Non-pigmented ciliary epithelial cell (primary cell): ENCODE data around the gene DRD5.
"Not testable (repeated sequence)": the region's sequence is repeated elsewhere in the genome, so short reads cannot be mapped to it uniquely, and the experiment has no call there.

Experiments
- DNase-seq: peaks from one replicate; pipeline ENCODE4 v3.0.0-alpha.2; 2010; ENCODE audit warnings: low read depth

Gene DRD5

DNA sequence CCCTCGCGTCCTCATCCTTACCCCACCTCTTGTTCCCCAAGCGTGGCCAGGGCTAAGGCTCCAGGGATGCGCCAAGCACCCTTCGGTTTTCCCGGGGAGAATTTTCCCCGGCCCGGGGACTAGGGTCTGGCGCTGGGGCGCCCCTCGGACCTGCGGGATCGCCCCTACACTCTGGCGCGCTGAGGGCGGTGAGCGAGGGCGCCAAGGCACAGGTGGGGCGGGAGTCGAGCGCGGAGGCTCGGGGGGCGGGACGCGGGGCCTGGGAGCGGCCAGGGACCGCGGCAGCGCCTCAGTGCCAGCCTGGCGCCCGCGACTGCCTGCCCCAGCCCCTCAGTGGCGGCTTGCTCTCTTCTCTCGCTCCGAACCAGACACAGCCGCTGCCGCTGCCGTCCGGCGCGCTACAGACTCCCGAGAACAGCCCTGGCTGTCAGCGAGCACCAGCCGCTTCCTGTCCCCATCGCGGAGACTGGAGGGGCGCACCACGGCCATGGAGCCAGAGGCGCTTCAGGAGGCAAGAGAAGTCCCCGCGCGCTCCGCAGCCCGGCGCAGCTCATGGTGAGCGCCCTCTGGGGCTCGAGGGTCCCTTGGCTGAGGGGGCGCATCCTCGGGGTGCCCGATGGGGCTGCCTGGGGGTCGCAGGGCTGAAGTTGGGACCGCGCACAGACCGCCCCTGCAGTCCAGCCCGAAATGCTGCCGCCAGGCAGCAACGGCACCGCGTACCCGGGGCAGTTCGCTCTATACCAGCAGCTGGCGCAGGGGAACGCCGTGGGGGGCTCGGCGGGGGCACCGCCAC lies at the start of gene DRD5:
Gene DRD5, plus strand, starts transcription at position 292 of the 793 bp plus-strand sequence. Its CDS starts 396 bp downstream, at position 688.
- DNase-seq = no peak

DNA sequence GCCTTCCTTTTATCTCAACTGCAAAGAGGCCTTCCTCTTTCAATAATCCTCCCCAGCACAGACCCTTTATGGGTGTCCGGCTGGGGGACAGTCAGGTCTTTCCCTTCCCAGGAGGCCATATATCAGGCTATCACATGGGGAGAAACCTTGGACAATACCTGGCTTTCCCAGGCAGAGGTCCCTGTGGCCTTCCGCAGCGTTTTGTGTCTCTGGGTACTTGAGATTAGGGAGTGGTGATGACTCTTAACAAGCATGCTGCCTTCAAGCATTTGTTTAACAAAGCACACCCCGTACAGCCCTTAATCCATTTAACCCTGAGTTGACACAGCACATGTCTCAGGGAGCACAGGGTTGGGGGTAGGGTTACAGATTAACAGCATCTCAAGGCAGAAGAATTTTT lies 49.2 kb upstream of the DRD5 start:
- DNase-seq = not testable (repeated sequence)

DNA sequence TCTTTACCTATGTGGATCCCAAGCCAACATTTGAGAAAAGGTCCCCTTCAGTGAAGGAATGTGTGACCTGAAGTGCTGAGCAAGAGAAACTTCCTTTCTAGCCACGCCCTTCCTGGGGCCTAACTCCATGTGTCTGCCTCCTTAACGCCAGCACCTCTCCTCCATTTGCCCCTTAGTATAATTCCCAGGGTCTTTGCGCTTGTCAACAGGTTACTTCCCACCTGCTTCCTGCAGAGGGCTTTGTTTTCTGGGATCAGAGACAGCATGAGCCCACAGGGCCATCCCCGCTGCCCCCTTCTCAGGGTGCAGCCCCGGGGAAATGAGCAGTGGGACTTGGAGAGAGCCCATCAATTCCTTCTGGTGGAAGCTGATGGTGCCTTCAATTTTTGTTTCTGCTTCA lies 45.9 kb upstream of the DRD5 start:
- no peak for DNase-seq

DNA sequence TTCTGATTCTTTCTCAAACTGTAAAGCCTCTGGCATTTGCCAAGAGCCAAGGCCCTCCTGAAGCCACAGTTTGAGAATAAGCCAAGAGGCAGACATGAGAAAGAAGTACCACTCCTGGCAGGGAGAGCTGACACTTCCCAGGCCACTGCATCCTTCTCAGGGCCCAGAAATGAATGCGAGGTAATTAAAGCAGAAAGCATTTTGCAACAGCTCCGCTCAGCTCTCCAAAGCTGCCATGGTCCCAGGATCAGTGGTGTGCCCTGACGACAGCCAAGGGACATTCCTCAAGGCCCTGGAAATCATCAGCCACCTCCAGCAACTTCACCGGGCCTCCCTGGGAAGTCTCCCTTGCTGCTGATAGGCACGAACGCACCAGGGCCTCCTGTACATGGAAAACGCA lies 44.2 kb upstream of the DRD5 start:
- not testable (repeated sequence) for DNase-seq

DNA sequence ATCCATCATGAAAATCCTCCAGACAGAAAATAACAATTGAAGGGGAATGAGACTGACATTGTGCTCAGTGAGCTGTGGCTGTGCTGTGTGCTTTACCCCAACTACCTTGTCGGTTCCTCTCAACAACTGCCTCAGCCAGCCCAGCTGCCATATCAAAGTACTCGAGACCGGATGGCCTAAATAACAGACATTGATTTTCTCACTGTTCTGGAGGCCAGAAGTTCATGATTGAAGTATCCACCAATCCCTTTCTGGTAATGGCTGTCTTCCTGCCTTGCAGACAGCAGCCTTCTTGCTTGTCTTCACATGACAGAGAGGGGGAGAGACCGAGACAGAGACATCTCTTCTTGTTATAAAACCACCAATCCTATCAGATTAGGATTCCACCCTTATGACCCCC lies 37.6 kb upstream of the DRD5 start:
- not testable (repeated sequence) for DNase-seq

DNA sequence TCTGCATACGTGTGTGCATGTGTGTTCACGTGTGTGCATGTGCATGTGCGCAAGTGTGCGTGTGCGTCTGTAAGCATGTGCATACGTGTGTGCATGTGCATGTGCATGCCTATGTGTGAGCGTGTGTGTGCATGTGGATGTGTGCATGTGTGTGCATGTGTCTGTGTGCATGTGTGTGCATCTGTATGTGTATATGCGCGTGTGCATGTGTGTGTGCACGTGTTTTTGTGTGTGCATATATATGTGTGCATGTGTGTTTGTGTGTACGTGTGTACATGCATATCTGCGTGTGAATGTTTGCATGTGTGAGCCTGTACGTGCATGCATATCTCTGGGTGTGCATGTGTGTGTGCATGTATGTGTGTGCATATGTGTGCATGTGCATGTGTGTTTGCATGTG lies 35.7 kb upstream of the DRD5 start:
- no peak for DNase-seq

DNA sequence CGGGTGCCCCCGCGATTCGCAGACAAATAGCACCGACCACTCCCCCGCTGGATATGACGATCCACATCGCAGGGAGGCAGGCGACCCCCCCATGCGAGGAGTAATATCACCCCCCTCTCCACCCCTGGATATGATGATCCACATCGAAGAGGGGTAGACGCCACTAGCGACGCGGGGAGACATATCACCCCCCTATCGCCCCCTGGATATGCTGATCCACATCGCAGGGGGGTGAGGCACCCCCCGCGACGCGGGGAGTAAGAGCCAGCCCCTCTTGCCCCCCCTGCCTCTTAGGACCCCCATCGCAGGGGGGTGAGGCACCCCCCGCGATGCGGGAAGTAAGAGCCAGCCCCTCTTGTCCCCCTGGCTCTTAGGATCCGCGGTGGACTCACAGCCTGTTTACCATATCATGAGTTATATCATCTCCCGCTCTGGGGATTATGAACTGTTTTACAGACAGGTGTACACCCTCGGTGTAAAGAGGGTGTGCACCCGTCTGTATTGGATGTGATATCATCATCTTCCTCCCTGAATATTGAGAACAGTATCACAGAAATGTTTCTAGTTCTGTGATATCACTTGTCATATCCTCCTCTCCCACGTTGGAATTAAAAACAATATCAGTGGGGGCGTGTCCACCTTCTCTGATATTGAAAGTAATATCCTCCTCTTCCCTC lies 22.7 kb upstream of the DRD5 start:
- no peak for DNase-seq

DNA sequence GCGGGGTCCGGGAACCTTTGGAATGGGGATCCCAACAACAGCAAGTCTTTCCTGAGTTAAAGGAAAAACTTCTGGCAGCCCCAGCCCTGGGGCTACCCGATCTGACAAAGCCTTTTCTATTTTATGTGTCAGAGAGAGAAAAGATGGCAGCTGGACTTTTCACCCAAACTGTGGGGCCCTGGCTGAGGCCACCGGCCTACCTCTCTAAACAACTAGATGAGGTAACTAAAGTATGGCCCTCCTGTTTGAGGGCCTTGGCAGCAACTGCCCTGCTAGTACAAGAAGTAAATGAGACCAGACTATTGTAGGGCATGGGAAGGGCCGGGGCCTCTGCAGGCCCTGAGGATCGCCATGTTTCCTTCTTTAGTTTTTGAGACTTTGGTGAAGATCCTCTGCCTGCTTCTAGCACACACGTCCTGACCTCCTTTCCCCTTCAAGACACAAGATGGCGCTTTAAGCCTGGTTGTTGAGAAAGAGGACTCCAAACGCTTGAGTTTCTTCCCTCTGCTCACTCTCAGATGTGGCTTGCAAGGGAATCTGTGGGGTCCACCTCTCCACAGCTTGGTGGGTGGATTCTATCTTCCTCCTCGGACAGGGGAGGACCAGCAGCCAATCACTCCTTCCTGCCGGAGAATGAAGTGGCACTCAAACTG lies 18.5 kb upstream of the DRD5 start:
- DNase-seq = peak; percentile 26

DNA sequence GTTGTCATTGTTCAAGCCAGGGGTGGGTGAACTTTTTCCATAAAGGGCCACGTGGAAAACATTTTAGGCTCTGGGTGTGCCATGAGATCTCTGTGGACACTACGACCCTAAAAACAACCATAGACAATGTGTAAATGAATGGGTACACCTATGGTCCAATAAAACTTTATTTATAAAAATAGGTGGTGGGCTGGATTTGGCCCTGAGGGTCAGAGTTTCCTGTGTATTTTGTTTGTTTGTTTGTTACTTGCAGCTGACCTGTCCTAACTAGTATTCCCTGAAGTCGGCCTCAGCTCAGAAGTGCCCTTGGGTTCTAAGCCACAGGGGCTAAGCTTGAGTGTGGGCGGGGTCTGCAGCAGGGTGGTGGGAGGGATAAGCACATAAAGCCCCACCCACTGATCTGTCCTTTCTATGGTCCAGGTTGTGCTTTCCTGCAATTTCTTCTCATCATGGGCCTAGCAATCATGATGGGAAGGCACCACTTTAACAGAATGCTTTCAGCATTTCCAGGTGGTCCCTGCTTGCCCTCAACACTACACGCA lies 17.2 kb upstream of the DRD5 start:
- no peak for DNase-seq

DNA sequence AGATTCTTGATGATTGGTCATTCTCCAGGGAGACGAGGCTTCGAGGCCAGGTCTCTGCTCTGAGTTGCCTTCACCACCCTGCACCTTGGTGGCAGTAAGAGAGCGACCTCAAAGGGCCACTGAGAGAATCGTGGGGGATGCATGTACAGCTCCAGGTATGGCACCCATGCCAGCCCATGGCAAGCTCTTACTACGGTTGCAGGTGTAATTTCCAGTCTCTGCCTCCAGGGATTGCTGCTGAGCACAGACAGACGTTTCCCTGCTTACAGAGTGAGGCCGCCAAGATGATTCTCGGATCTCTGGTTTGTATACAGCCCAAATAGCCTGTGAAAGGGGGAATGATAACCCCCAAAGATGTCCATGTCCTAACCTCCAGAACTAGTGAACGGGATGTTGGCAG lies 16.3 kb upstream of the DRD5 start:
- DNase-seq = no peak

DNA sequence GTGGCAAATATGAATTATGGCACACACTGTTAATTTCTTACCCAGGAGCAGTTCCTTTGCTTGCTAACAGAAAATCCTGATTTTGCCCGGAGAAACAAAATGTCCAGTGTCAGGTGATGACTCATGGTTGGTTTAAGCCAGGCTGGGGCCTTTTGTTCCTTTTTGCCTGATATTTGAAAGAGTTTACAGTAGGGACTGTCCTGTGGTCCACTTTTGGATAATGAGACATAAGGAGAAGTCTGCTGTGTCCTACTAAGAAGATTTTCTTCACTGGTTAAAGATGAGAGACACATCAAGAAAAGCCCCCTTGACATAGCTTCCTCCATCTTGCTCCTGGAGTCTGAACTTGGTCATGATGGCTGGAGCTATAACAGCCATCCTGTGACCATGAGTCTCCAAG lies 12.1 kb upstream of the DRD5 start:
- no peak for DNase-seq

DNA sequence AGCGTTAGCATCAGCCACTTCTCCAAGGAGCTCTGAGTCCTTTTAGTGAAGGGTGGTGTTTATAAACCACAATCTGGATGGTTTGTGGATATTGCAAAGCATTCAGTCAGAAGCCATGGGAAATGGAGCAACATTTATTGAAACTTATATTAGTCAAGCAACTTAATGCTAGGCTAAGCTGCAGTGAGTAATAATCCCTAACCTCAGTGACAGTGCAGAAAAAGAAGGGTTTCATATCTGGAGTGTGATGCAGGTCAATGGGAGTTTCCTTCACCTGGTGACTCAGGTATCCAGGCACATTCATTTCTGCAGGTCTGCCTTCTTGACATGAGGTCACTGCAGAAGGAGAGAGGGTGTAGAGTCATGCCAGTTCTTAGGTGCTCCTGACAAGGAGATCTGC lies 10.4 kb upstream of the DRD5 start:
- no peak for DNase-seq

DNA sequence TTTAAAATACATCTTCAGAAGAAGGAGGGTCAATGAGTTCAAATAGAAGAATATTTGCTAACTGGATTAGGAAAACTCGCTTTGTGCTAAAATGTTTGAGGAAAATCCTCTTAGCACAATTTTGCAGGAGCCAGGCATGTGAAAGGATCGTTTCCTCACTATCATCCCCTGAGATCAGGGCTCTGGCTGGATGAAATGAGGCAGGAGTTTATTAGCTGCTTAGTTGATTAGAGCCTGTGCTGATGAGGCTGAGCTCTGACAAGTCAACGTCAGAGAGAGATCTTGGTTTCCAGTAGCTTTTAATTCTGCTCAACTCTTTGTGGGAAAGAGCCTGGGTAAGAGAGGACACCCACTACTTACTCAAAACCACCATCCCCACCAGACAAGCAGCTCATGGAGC lies 8.0 kb upstream of the DRD5 start:
- no peak for DNase-seq

DNA sequence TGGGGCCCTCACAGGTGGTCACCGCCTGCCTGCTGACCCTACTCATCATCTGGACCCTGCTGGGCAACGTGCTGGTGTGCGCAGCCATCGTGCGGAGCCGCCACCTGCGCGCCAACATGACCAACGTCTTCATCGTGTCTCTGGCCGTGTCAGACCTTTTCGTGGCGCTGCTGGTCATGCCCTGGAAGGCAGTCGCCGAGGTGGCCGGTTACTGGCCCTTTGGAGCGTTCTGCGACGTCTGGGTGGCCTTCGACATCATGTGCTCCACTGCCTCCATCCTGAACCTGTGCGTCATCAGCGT lies 652 bp downstream of the DRD5 start:
- DNase-seq = no peak

DNA sequence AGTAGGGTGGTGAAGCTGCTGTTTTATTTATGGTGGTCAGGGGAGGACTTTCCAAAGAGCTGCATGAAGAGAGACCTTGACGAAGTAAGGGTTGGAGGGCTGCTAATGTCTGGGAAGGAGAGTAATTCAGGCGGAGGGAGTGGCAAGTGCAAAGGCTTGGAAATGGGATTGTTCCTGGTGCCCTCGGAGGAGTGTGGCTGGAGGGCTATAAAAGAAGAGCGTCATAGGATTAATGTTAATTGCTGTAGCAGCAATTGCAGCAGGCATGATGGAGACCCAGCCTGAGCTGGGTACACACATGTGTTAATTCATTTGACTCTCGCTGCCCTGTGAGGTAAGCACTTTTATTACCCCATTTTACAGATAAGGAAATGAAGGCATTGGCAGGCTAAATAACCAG lies 4.5 kb downstream of the DRD5 start:
- not testable (repeated sequence) for DNase-seq

DNA sequence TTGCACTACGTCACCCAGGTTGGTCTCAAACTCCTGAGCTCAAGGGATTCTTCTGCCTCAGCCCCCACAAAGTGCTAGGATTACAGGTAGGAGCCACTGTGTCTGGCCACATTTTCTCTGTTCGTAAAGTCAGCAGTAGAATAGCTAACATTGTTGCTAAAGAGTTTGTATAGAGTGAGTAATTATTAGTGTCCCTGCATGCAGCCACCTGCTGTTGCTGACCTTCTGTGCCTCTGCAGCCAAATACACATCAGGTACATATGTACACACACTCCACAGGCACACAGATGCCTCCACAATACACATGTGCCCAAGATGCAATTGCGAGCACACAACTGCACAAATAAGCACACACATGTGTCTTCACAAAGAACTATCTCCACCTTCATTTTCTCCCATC lies 10.9 kb downstream of the DRD5 start:
- no peak for DNase-seq

DNA sequence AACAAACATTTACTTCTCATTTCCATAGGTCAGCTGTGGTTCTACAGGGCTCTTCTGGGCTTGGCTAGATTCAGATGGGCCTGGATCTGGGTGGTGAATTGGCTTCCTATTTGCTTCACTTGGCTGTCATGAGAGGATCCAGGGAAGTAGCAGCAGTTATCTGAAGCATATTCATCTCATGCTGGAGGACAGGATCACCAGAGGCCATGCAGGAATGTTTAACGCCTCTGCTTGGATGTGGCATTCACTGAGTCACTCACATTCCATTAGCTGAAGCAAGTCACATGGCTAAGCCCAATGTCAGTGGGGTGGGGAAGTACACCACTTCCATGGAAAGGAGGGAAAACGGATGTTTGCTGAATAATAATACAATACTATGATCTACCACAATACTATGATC lies 15.2 kb downstream of the DRD5 start:
- not testable (repeated sequence) for DNase-seq

DNA sequence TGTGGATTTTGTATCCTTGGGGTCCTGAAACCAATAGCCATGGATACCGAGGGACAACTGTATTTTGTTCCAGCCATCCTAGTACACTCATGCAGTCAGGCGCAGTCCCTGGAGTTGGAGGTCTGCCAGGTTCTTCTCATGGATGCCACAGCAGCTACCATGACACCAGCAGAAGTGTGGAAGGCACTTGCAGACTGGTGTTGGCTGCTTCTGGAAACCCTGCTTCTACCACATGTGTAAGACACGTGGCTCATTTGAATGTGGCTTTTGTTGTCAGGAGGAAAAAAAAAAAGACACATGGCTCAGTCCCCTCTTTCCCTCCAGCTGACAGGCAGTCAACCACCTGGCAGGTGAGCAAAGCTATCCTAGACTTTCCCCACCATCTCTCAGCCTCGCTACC lies 19.4 kb downstream of the DRD5 start:
- DNase-seq = no peak

DNA sequence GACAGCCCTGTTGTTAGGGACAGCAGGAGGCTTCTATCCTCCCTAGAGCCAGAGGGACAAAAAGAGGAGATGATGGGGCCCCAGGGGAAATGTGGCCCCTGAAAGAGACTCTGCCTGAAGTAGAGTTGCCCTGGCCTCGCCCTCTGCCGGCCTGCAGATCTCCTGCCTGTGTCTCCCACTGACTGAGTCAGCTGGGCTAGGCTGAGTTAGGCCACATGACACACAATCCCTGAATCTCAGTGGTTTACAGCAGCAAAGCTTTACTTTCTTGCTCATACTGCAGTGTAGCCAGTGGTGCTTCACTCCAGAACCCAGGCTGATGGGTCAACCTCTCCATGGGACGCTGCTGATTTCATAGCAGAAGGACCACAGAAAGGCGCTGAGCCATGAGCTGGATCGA lies 23.5 kb downstream of the DRD5 start:
- DNase-seq = no peak

DNA sequence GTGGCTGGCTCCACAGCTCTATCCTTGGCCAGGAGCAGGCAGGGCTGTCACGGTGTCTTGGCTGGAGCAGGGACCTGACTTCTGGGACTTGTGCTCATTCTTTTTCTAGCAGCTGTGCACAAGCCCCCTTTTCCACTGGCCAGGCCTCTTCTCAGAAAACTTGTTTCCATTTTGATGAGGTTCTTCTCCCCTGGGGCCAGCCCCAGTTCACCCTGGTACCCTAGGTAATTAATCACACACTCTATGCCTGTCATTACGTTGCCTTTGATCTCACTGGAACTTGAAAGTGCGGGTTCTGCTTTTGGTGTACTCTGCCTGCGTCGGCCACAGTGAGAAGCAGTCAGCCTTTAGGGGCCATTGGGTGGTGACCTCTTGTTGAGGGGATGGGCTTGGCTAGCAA lies 26.6 kb downstream of the DRD5 start:
- DNase-seq = no peak

DNA sequence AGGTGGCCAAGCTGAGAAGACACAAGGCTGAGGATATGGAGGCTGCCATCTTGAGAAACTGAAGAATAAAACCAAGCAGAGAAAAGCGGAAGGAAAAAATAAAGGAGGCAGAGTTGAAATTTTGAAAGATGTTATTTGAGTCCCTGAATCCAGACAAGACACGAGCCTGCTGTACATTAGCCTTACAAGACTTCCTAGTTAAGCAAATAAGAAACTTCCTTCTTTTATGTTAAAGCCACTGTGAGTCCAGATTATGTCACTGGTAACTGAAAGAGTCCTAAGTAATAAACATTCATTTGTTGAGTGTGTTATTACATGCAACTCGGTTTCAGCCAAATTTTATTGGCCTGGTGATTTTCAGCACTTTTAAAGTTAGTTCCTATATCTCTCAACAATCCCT lies 30.4 kb downstream of the DRD5 start:
- DNase-seq = no peak

DNA sequence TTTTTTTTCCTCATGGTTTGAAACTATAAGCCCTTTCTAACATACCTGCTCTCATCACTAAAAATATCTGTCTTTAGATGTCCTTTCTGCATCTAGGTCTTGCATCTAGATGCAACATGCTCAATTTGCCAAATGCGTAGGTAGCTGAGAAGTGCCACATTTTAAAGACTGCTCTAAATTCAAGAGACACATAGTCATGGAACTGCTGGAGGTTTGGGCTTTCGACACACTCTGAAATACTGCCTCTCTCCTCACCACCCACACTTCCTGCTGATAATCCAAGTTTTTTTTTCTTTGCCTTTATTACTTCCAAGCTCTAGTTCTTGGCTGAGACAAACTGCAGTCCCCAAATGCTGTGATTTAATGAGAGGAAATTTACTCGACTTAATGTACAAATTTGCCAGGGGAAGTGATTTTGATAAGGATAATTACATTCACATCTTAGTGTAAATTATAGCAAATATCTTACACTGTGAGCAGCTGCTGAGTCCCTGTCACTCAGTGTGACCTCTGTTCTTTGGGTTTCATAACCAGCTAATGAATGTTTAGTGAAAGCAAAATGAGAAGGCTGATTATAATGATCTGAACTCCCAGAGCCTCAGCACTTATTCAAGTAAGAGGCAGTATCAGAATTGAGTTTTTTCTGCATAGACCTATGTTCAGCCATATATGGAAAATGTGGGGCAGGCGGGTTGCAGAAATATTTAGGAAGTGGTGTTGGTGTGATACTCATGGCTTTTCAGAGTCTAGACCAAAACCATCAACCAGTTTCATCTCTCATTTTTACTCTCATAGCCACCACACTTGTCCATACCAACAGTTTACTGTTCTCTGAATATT lies 31.3 kb downstream of the DRD5 start:
- DNase-seq = no peak
